Panc1 (cell line): ENCODE measurements around the gene NPLOC4. TPM values are rescaled to one million over a fixed set of nuclear protein-coding genes. Genes with fewer than 3 reads are reported as not detected.

ENCODE experiments used
- ATAC-seq: fragments of 200-7000 bp; cut with Tn5 transposase; 2 replicates; pipeline ENCODE4 v1.9.1; 2020; ENCODE audit warnings: mild to moderate bottlenecking, moderate library complexity
- BruUV-seq: library from RNA; stranded (reverse); fragments of 400-500 nt; replicated peaks from 2 replicates; lab custom pipeline; 2021; lab: Mats Ljungman, UMichigan
- CTCF ChIA-PET: fragments of 300-600 bp; sonication (Branson Sonifier 250); formaldehyde crosslinking; loops from one replicate; lab custom pipeline; 2022; ENCODE audit warnings: antibody characterized with exemption; lab: Charles Lee
- POLR2A ChIA-PET: fragments of 300-600 bp; sonication (Branson Sonifier 250); formaldehyde crosslinking; loops from one replicate; lab custom pipeline; 2022; ENCODE audit warnings: antibody characterized with exemption; lab: Charles Lee
- DNase-seq: peaks from one replicate; pipeline ENCODE4 v3.0.0-alpha.2; 2010; ENCODE audit warnings: low read depth, low spot score
- H3K27ac ChIP-seq: 2 replicates; pipeline ENCODE4 v1.5.1; 2011; ENCODE audit warnings: mild to moderate bottlenecking, low read length, inconsistent platforms
- H3K27me3 ChIP-seq: fragments of 200-500 bp; sonication (Bioruptor generic); 2 replicates; pipeline ENCODE4 v1.6.0; 2014; ENCODE audit warnings: low read length, inconsistent platforms; ENCODE audit not compliant: control insufficient read depth, insufficient read depth
- H3K36me3 ChIP-seq: fragments of 200-500 bp; sonication (Bioruptor generic); 2 replicates; pipeline ENCODE4 v1.5.1; 2014; ENCODE audit warnings: inconsistent platforms, mild to moderate bottlenecking, low read length, moderate library complexity; ENCODE audit not compliant: control insufficient read depth, insufficient read depth
- H3K4me1 ChIP-seq: 2 replicates; pipeline ENCODE4 v1.5.1; 2011; ENCODE audit warnings: inconsistent platforms, mild to moderate bottlenecking, low read length, moderate library complexity; ENCODE audit not compliant: control insufficient read depth, insufficient read depth
- H3K4me3 ChIP-seq, 2 experiments: 2 replicates each; pipeline ENCODE4 v1.5.1; 2011 to 2012; ENCODE audit warnings: low read depth in 2 of 2, low read length in 2 of 2, mild to moderate bottlenecking in 2 of 2, inconsistent platforms in 1 of 2, moderate library complexity in 1 of 2
- H3K9me3 ChIP-seq: fragments of 200-500 bp; sonication (Bioruptor generic); 2 replicates; pipeline ENCODE4 v1.5.1; 2014; ENCODE audit warnings: low read depth, mild to moderate bottlenecking, inconsistent platforms, low read length, moderate library complexity; ENCODE audit not compliant: control insufficient read depth, insufficient read depth
- CTCF ChIP-seq: fragments of 450-650 bp; IDR thresholded peaks from 2 replicates; pipeline ENCODE4 v1.5.1; 2017; ENCODE audit warnings: mild to moderate bottlenecking
- POLR2AphosphoS5 ChIP-seq: IDR thresholded peaks from 2 replicates; pipeline ENCODE4 v1.6.1; 2012; ENCODE audit warnings: mild to moderate bottlenecking, low read depth, low read length, moderate library complexity
- REST ChIP-seq, 2 experiments: IDR thresholded peaks; 2 replicates each; pipeline ENCODE4 v1.6.1; 2011 to 2012; ENCODE audit warnings: low read depth in 2 of 2, control low read depth in 1 of 2, low read length in 1 of 2, mild to moderate bottlenecking in 1 of 2, moderate library complexity in 1 of 2; ENCODE audit not compliant: insufficient read depth in 1 of 2
- SIN3A ChIP-seq: IDR thresholded peaks from 2 replicates; pipeline ENCODE4 v1.6.1; 2012; ENCODE audit warnings: low read depth, mild to moderate bottlenecking, low read length, moderate library complexity, borderline replicate concordance; ENCODE audit not compliant: insufficient read depth
- TCF7L2 ChIP-seq: IDR thresholded peaks from 2 replicates; pipeline ENCODE4 v1.6.1; 2011; ENCODE audit warnings: mild to moderate bottlenecking, low read depth, low read length, inconsistent platforms
- in situ Hi-C: cut with HindIII; loops from 2 replicates; pipeline ENCODE4 v1.10.0; 2016; ENCODE audit warnings: low sequenced_read_pairs, low pct_unique_long_range_greater_than_20kb
- intact Hi-C: fragments of 100-400 bp; cut with micrococcal nuclease; formaldehyde crosslinking; loops from one replicate; pipeline ENCODE4 v1.10.0; 2022; ENCODE audit not compliant: unreplicated experiment
- total RNA-seq: library from RNA; stranded (reverse); gene quantifications from one replicate; pipeline ENCODE4 v1.2.1, GENCODE V29; 2021; ENCODE audit not compliant: unreplicated experiment

The NPLOC4 gene
- total RNA-seq, 1 experiment from 2014 or later: 246 TPM

GRCh38 chr17:81631482-81631881 lies 5.4 kb downstream of the NPLOC4 start:
- ATAC-seq (no peak), DNase-seq (no peak)
- Histone ChIP-seq H3K4me1 (0 out of 2 replicates have a peak, but pooled peaks cover 3% of the 10 kb centered on the region), H3K27ac (no peak overlapping the region), H3K36me3 (peaks cover 6% of the 10 kb centered on the region; the same call in 1 of the 2 replicates), H3K27me3 (no peaks in the 10 kb centered on the region), H3K4me3 (no peak overlapping the region), H3K9me3 (no peaks in the 10 kb centered on the region)
- intact Hi-C loops (loop anchor here (5.0 kb wide), 1 partner anchor 36 kb away; the partner anchor contains the start of genes CCDC137 and OXLD1), in situ Hi-C loops (no loop called here)
- ChIA-PET POLR2A (no interaction called here), CTCF (no interaction called here)
- BruUV-seq: no TSS peak
- TF ChIP-seq SIN3A: no peak
- TF ChIP-seq CTCF: no peak
- no peak for TF ChIP-seq POLR2AphosphoS5
- no peak for TF ChIP-seq TCF7L2
- no peak for TF ChIP-seq REST (IDR thresholded peaks at IDR 0.05; ENCODE audit: insufficient read depth in 1 of 2, low read depth in 2 of 2, low read length in 1 of 2)

GRCh38 chr17:81630274-81630673 lies 6.6 kb downstream of the NPLOC4 start:
- H3K27me3 ChIP-seq: no peaks in the 10 kb centered on the region
- POLR2A ChIA-PET: no interaction called here
- peaks cover 9% of the 10 kb centered on the region; the same call in 1 of the 2 replicates for H3K36me3 ChIP-seq
- no peak overlapping the region for H3K27ac ChIP-seq
- CTCF ChIA-PET: no interaction called here
- intact Hi-C loops (loop anchor here (5.0 kb wide), 1 partner anchor 37 kb away; the partner anchor contains the start of genes CCDC137 and OXLD1), in situ Hi-C loops (no loop called here)
- ATAC-seq (no peak), DNase-seq (no peak)
- no TSS peak for BruUV-seq
- H3K9me3 ChIP-seq: no peaks in the 10 kb centered on the region
- TF ChIP-seq CTCF: no peak
- no peak for TF ChIP-seq SIN3A
- no peak for TF ChIP-seq POLR2AphosphoS5
- no peak for TF ChIP-seq REST (IDR thresholded peaks at IDR 0.05; ENCODE audit: insufficient read depth in 1 of 2, low read depth in 2 of 2, low read length in 1 of 2)
- no peak for TF ChIP-seq TCF7L2
- H3K4me1 ChIP-seq: no peaks in the 10 kb centered on the region
- H3K4me3 ChIP-seq: no peak overlapping the region
